WI38 (cell line): Measurements from ENCODE around the gene SMYD1.

Experiments
- H3K4me3 ChIP-seq: 2 replicates; pipeline ENCODE4 v1.5.1; 2011; ENCODE audit warnings: low read depth, mild to moderate bottlenecking, control low read depth, low read length
- CTCF ChIP-seq: IDR thresholded peaks from 2 replicates; pipeline ENCODE4 v1.5.1; 2012; ENCODE audit warnings: low read depth, mild to moderate bottlenecking, control low read depth, low read length

SMYD1 gene

GRCh38 chr2:88087763-88088162, 20.1 kb downstream of the SMYD1 start:
- no peak overlapping the region for H3K4me3 ChIP-seq

GRCh38 chr2:88088999-88089398, 21.4 kb downstream of the SMYD1 start:
- H3K4me3 ChIP-seq, result no peak overlapping the region
- TF ChIP-seq CTCF, result no peak

More at GRCh38 chr2:88087763-88088162, 20.1 kb downstream of the SMYD1 start:
- no peak for TF ChIP-seq CTCF

GRCh38 chr2:88090446-88091283, 23.0 kb downstream of the SMYD1 start:
- H3K4me3 ChIP-seq, result no peak overlapping the region
- TF ChIP-seq CTCF, result no peak

GRCh38 chr2:88091943-88092342, 24.3 kb downstream of the SMYD1 start:
- no peak for TF ChIP-seq CTCF
- H3K4me3 ChIP-seq, result no peak overlapping the region

GRCh38 chr2:88092773-88093172, 25.1 kb downstream of the SMYD1 start:
- H3K4me3 ChIP-seq, result no peak overlapping the region
- TF ChIP-seq CTCF, result no peak

- TF ChIP-seq CTCF, result no peak
- H3K4me3 ChIP-seq, result no peak overlapping the region
Observed at GRCh38 chr2:88095022-88095421, 27.4 kb downstream of the SMYD1 start.

- H3K4me3 ChIP-seq, result no peak overlapping the region
- no peak for TF ChIP-seq CTCF
Observed at GRCh38 chr2:88096708-88097107, 29.1 kb downstream of the SMYD1 start.
